GM10266 (cell line): ENCODE data around the gene C15orf40.

Experiments
- DNase-seq: peaks from one replicate; pipeline ENCODE4 v3.0.0; 2012; ENCODE audit errors: extremely low spot score
- CTCF ChIP-seq: IDR thresholded peaks from 2 replicates; pipeline ENCODE4 v1.5.1; 2012; ENCODE audit warnings: mild to moderate bottlenecking, low read depth; ENCODE audit not compliant: control insufficient read depth, insufficient read depth; ENCODE audit errors: missing control alignments

C15orf40 gene

GRCh38 chr15:82951472-82952157, 59.8 kb downstream of the C15orf40 start:
- TF ChIP-seq CTCF: no peak
- peak; percentile 33 for DNase-seq

- DNase-seq: peak; percentile 72
- TF ChIP-seq CTCF: no peak
These were observed 60.6 kb downstream of the C15orf40 start for GRCh38 chr15:82950746-82951370.

GRCh38 chr15:82950295-82950694, 61.1 kb downstream of the C15orf40 start:
- DNase-seq: peak; percentile 59
- TF ChIP-seq CTCF: no peak

- no peak for TF ChIP-seq CTCF
These were observed 65.2 kb downstream of the C15orf40 start for GRCh38 chr15:82946155-82946701.

GRCh38 chr15:82945326-82945725, 66.1 kb downstream of the C15orf40 start:
- no peak for TF ChIP-seq CTCF
- DNase-seq: no peak

More at GRCh38 chr15:82946155-82946701, 65.2 kb downstream of the C15orf40 start:
- DNase-seq: no peak

GRCh38 chr15:82944821-82945220, 66.6 kb downstream of the C15orf40 start:
- no peak for DNase-seq
- no peak for TF ChIP-seq CTCF

GRCh38 chr15:82944056-82944455, 67.4 kb downstream of the C15orf40 start:
- no peak for DNase-seq
- no peak for TF ChIP-seq CTCF
